GM10266 (cell line): ENCODE results near the gene SPINT4.
"Not testable (repeated sequence)": the region's sequence is repeated elsewhere in the genome, so short reads cannot be mapped to it uniquely, and the experiment has no call there.

Source experiments
- DNase-seq: peaks from one replicate; pipeline ENCODE4 v3.0.0; 2012; ENCODE audit errors: extremely low spot score
- TF ChIP-seq, protein P1 (sequence below): IDR thresholded peaks from 2 replicates; pipeline ENCODE4 v1.5.1; 2012; ENCODE audit warnings: mild to moderate bottlenecking, low read depth; ENCODE audit not compliant: control insufficient read depth, insufficient read depth; ENCODE audit errors: missing control alignments

Gene SPINT4

DNA sequence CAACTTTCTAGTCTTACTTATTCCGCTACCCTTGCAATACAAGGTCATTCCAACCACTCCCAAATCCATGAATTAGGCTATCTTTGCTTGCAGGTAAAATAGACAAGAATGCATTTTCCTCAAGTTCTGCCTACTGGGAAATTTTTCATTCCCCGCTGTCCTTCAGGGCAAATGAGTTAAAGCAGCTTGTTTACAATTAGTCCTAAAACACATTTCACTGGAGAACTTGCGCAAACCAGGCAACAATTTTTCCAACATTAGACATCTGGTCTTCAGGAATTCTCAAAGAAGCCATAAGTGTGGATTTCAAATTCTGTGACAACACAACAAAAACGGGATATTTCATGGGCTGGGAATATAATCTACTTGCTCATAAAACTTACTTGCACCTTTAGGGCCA, 20.4 kb downstream of the SPINT4 start:
- TF ChIP-seq, protein P1, sequence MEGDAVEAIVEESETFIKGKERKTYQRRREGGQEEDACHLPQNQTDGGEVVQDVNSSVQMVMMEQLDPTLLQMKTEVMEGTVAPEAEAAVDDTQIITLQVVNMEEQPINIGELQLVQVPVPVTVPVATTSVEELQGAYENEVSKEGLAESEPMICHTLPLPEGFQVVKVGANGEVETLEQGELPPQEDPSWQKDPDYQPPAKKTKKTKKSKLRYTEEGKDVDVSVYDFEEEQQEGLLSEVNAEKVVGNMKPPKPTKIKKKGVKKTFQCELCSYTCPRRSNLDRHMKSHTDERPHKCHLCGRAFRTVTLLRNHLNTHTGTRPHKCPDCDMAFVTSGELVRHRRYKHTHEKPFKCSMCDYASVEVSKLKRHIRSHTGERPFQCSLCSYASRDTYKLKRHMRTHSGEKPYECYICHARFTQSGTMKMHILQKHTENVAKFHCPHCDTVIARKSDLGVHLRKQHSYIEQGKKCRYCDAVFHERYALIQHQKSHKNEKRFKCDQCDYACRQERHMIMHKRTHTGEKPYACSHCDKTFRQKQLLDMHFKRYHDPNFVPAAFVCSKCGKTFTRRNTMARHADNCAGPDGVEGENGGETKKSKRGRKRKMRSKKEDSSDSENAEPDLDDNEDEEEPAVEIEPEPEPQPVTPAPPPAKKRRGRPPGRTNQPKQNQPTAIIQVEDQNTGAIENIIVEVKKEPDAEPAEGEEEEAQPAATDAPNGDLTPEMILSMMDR, result no peak
- no peak for DNase-seq

DNA sequence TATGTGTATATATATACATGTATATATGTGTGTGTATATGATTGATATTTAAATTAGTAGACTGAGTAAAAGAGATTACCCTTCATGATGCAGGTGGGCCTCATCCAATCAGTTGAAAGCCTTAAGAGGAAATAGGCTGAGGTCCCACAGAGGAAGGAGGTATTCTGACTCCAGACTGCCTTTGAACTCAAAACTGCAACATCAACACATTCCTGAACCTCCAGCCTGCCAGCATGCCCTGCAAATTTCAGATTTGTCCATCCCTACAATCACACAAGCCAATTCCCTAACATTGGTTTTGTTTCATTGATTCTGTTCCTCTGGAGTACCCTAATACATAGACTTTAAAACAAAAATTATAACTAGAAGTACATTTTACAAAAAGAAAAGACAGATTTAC, 22.9 kb downstream of the SPINT4 start:
- no peak for DNase-seq
- TF ChIP-seq, protein P1, result no peak

DNA sequence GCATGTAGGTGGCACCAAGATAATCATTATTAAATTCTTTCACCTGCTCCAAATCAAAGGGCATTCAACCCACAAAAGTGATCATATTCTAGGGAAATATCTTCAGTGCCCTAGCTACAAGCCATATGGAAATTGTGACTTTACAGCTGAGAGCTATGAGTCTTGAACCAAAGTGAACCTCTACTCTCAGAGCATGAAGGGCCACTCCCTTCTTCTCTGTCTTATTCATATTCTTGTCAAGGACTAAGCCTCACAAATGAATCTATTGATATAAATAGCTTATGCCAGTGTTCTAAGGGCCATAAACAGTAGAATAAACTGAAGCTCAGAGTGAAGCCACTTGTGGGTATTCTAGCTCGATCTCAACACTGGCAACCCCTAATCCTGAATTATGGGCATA, 29.6 kb downstream of the SPINT4 start:
- no peak for DNase-seq
- TF ChIP-seq, protein P1, result no peak

DNA sequence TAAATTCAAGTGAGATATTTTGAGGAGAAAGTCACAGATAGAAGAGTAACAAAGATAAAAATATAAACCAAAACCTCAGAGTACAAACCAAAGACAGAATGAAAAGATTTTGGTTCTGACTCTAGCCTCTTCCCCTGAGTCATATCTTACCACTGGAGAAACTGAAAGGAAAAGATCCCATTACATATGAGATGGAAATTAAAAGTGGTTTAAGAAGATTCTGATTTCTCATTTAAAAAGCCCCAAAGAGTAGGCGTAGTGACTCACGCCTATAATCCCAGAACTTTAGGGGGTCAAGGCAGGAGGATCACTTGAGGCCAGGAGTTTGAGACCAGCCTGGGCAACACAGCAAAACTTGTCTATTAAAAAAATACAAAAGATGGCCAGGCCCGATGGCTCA, 30.6 kb downstream of the SPINT4 start:
- DNase-seq, result peak; percentile 36
- TF ChIP-seq, protein P1, result no peak

DNA sequence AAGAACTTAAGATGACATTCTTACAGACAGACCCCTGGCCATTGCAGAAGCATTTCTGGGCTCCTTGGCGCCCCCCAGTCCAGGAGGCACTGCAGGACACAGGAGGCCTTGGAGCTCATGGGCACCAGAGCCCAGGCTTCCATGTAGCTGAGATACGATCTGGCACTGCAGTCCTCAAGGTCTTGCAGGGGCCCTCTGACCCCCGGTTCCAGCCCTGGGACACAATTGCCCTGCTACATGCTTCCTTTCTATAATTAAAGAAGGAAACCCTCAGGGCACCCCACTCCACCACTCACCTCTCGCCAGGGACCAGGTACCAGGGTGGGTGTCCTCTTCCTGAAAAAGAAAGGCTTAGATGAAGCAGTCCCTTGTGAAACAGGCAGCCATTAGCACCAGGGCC, 35.9 kb downstream of the SPINT4 start:
- DNase-seq, result no peak
- TF ChIP-seq, protein P1, result no peak

DNA sequence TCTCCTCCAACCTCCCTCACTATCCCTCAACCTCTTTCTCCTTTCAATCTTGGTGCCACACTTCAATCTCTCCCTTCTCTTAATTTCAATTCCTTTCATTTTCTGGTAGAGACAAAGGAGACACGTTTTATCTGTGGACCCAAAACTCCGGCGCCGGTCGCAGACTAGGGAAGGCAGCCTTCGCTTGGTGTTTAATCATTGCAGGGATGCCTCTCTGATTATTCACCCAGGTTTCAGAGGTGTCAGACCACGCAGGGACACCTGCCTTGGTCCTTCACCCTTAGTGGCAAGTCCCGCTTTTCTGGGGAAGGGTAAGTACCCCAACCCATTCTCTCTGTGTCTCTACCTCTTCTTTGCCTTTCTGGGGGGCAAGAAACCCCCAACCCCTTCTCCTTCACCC, 37.8 kb downstream of the SPINT4 start:
- not testable (repeated sequence) for DNase-seq

DNA sequence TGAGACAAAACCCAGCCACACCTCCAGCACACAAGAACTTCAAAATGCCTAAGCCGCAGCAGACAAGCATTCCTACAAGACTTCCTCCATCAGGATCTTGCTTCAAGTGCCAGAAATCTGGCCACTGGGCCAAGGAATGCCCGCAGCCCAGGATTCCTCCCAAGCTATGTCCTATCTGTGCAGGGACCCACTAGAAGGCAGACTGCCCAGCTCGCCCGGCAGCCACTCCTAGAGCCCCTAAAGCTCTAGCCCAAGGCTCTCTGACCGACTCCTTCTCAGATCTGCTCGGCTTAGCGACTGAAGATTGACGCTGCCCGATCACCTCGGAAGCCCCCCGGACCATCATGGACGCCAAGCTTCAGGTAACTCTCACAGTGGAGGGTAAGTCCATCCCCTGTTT, 39.8 kb downstream of the SPINT4 start:
- DNase-seq, result not testable (repeated sequence)

DNA sequence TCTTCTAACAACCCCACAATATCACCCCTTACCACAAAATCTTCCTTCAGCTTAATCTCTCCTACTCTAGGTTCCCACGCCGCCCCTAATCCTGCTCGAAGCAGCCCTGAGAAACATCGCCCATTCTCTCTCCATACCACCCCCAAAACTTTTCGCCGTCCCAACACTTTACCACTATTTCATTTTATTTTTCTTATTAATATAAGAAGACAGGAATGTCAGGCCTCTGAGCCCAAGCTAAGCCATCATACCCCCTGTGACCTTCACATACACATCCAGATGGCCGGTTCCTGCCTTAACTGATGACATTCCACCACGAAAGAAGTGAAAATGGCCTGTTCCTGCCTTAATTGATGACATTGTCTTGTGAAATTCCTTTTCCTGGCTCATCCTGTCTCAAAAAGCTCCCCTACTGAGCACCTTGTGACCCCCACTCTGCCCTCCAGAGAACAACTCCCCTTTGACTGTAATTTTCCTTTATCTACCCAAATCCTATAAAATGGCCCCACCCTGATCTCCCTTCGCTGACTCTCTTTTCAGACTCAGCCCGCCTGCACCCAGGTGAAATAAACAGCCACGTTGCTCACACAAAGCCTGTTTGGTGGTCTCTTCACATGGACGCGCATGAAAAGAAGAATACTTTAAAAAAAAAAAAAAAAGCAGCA, 42.6 kb downstream of the SPINT4 start:
- not testable (repeated sequence) for DNase-seq

DNA sequence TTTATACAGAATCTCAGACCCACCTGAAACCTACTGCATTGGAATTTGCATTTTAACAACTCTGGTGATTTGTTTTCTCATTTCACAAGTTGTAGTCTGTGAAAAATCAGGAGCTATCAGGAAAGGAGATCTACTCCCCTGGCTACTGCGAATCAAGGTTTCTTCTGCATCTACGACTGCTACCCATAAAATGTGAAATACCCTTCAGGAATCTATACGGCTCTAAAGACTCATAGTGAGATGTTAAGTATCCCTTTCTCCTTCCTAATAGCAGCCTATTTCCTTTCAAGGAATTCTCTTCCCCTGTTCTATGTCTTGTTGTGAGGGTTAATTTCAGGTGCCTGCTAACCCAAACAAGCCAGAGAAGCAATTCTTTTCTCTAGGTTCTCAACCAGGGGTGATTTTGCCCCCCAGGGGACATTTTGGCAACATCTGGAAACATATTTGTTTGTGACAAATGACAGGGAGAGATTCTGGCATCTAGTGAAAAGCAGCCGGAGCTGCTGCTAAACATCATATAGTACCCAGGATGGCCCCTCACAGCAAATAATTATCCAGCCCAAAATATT, 43.2 kb downstream of the SPINT4 start:
- DNase-seq, result no peak
- TF ChIP-seq, protein P1, result no peak
